Small intestine (tissue), 7 donors: Measurements from ENCODE around the gene RAG2. TPM values are rescaled to one million over a fixed set of nuclear protein-coding genes. Genes with fewer than 3 reads are reported as not detected.

Experiments used
- DNase-seq, 2 donors: peaks; one replicate each; pipeline versions ENCODE4 v3.0.0 to v3.0.0-alpha.2; 2013
- FAIRE-seq: peaks from 2 replicates; lab custom pipeline; 2012; peaks lifted over from hg19 to GRCh38; lab: Jason Lieb, UNC
- H3K27ac ChIP-seq, 3 donors: one replicate each; pipeline ENCODE4 v1.5.1; 2013; ENCODE audit warnings: low read length in 2 of 3, mild to moderate bottlenecking in 2 of 3, control low read depth in 1 of 3, inconsistent platforms in 1 of 3, low read depth in 1 of 3, moderate library complexity in 1 of 3
- H3K27me3 ChIP-seq, 3 donors: one replicate each; pipeline ENCODE4 v1.6.1; 2013; ENCODE audit warnings: low read length in 3 of 3, inconsistent platforms in 1 of 3; ENCODE audit not compliant: control insufficient read depth in 3 of 3, insufficient read depth in 3 of 3
- H3K36me3 ChIP-seq, 3 donors: one replicate each; pipeline ENCODE4 v1.6.1; 2013; ENCODE audit warnings: low read length in 3 of 3, inconsistent platforms in 1 of 3, low read depth in 1 of 3, mild to moderate bottlenecking in 1 of 3, moderate library complexity in 1 of 3; ENCODE audit not compliant: control insufficient read depth in 3 of 3, insufficient read depth in 2 of 3
- H3K4me1 ChIP-seq, 3 donors: one replicate each; pipeline ENCODE4 v1.6.1; 2013; ENCODE audit warnings: low read length in 2 of 3, inconsistent platforms in 1 of 3, low read depth in 1 of 3, mild to moderate bottlenecking in 1 of 3, moderate library complexity in 1 of 3; ENCODE audit not compliant: control insufficient read depth in 3 of 3, insufficient read depth in 2 of 3
- H3K4me3 ChIP-seq, 3 donors: one replicate each; pipeline ENCODE4 v1.5.1; 2013; ENCODE audit warnings: low read length in 3 of 3, control low read depth in 1 of 3, inconsistent platforms in 1 of 3, low read depth in 1 of 3, mild to moderate bottlenecking in 1 of 3, moderate library complexity in 1 of 3
- H3K9me3 ChIP-seq, 2 donors: one replicate each; pipeline ENCODE4 v1.6.1; 2013; ENCODE audit warnings: low read depth in 1 of 2, low read length in 1 of 2; ENCODE audit not compliant: control insufficient read depth in 2 of 2, insufficient read depth in 1 of 2
- WGBS, 3 donors: extraction: QIAGEN DNeasy Blood & Tissue Kit; methylation state at CpG; one replicate each; pipeline ENCODE4 v1.1.7; 2013; 5-methylcytosine and 5-hydroxymethylcytosine counted together
- polyA plus RNA-seq, 4 donors: library from polyadenylated mRNA; stranded (reverse) in 3 of 4; unstranded in 1 of 4; fragments of 200-250 nt in 3 of 4; fragments of 120-200 nt in 1 of 4; gene quantifications; one replicate each; pipeline versions ENCODE4 v1.2.1 to v1.2.3, GENCODE V29; 2013
- donor health status: healthy with polysubstance abuse.
- donor health status: control.
- donor health status: control.
- donor health status: Bipolar disorder and iron deficiency.
- donor health status: healthy.

The RAG2 gene
- polyA plus RNA-seq, 4 donors: 0.25 TPM; not detected in 3

- Histone ChIP-seq H3K27me3 (no peaks in the 10 kb centered on the region), H3K36me3 (no peaks in the 10 kb centered on the region), H3K9me3 (no peaks in the 10 kb centered on the region), H3K27ac (no peak overlapping the region), H3K4me3 (no peak overlapping the region), H3K4me1 (no peaks in the 10 kb centered on the region)
- WGBS, 3 donors: 56 to 82% (median 74%) methylated on average over 1 of the region's 1 CpG
- FAIRE-seq (no peak), DNase-seq (no peak)
Observed at GRCh38 chr11:36608491-36609199, 10.6 kb upstream of the RAG2 start.

- WGBS, 3 donors: 79 to 83% (median 81%) methylated on average over 6 of the region's 6 CpGs
- H3K9me3 ChIP-seq: no peaks in the 10 kb centered on the region
- DNase-seq: no peak
- no peak overlapping the region for H3K4me3 ChIP-seq
- H3K27me3 ChIP-seq: no peaks in the 10 kb centered on the region
- no peaks in the 10 kb centered on the region for H3K4me1 ChIP-seq
- no peak overlapping the region for H3K27ac ChIP-seq
- no peaks in the 10 kb centered on the region for H3K36me3 ChIP-seq
- FAIRE-seq: no peak
Observed at GRCh38 chr11:36605221-36606216, 7.5 kb upstream of the RAG2 start.

- Histone ChIP-seq H3K9me3 (no peaks in the 10 kb centered on the region), H3K27me3 (no peaks in the 10 kb centered on the region), H3K27ac (no peak overlapping the region), H3K36me3 (no peaks in the 10 kb centered on the region), H3K4me3 (no peak overlapping the region), H3K4me1 (no peaks in the 10 kb centered on the region)
- FAIRE-seq (no peak), DNase-seq (peak in 1 of 2 donors; percentile 1)
Observed at GRCh38 chr11:36602135-36602534, 4.1 kb upstream of the RAG2 start.

GRCh38 chr11:36601155-36601554 lies 3.1 kb upstream of the RAG2 start:
- no peaks in the 10 kb centered on the region for H3K9me3 ChIP-seq
- no peaks in the 10 kb centered on the region for H3K4me1 ChIP-seq
- 72 to 90% (median 72%) methylated on average over 2 of the region's 2 CpGs for WGBS, 3 donors
- no peak for DNase-seq
- H3K27me3 ChIP-seq: no peaks in the 10 kb centered on the region
- no peak overlapping the region for H3K27ac ChIP-seq
- H3K4me3 ChIP-seq: no peak overlapping the region
- FAIRE-seq: no peak
- H3K36me3 ChIP-seq: no peaks in the 10 kb centered on the region

- Histone ChIP-seq H3K4me1 (peaks cover 0 to 4% (median 0%) of the 10 kb centered on the region in 3 donors), H3K27me3 (no peaks in the 10 kb centered on the region), H3K4me3 (no peak overlapping the region), H3K36me3 (no peaks in the 10 kb centered on the region), H3K9me3 (no peaks in the 10 kb centered on the region), H3K27ac (no peak overlapping the region)
- WGBS, 3 donors: 86 to 95% (median 90%) methylated on average over 7 of the region's 7 CpGs
- no peak for DNase-seq
- no peak for FAIRE-seq
Observed at GRCh38 chr11:36600180-36600579, 2.1 kb upstream of the RAG2 start.

- no peaks in the 10 kb centered on the region for H3K36me3 ChIP-seq
- no peak overlapping the region for H3K27ac ChIP-seq
- FAIRE-seq: no peak
- H3K4me1 ChIP-seq: peaks cover 0 to 5% (median 0%) of the 10 kb centered on the region in 3 donors
- no peak for DNase-seq
- H3K9me3 ChIP-seq: no peaks in the 10 kb centered on the region
- H3K4me3 ChIP-seq: no peak overlapping the region
- peaks cover 0 to 2% (median 0%) of the 10 kb centered on the region in 3 donors for H3K27me3 ChIP-seq
Observed at GRCh38 chr11:36596880-36597279, 1.2 kb downstream of the RAG2 start.

- peaks cover 0 to 3% (median 0%) of the 10 kb centered on the region in 3 donors for H3K27me3 ChIP-seq
- 1 to 4% (median 1%) methylated on average over 29 of the region's 29 CpGs for WGBS, 3 donors
- H3K9me3 ChIP-seq: no peaks in the 10 kb centered on the region
- FAIRE-seq (no peak), DNase-seq (peak; percentile 94 to 95)
- peak within 1 kb of the TSS in 2 of 3 donors; percentile 24 to 25 for H3K27ac ChIP-seq
- peaks cover 0 to 5% (median 0%) of the 10 kb centered on the region in 3 donors for H3K4me1 ChIP-seq
- no peaks in the 10 kb centered on the region for H3K36me3 ChIP-seq
- peak within 1 kb of the TSS; percentile 27 to 89 (median 67) for H3K4me3 ChIP-seq
Observed at GRCh38 chr11:36594316-36594989, 3.6 kb downstream of the RAG2 start, which contains the start of gene IFTAP. TSS of gene IFTAP (plus strand) at chr11:36594502. CDS start at chr11:36610104, 15,602 bp downstream.

GRCh38 chr11:36591433-36591832 lies 6.6 kb downstream of the RAG2 start:
- FAIRE-seq (no peak), DNase-seq (no peak)
- H3K9me3 ChIP-seq: no peaks in the 10 kb centered on the region
- no peak overlapping the region for H3K4me3 ChIP-seq
- H3K27ac ChIP-seq: no peak overlapping the region
- peaks cover 0 to 9% (median 6%) of the 10 kb centered on the region in 3 donors for H3K27me3 ChIP-seq
- H3K4me1 ChIP-seq: peaks cover 0 to 5% (median 0%) of the 10 kb centered on the region in 3 donors
- H3K36me3 ChIP-seq: no peaks in the 10 kb centered on the region
- 42 to 48% (median 45%) methylated on average over 1 of the region's 1 CpG for WGBS, 3 donors
